ENCODE results near the gene SPEN.
A peak's percentile ranks its signal among the peaks of the same experiment; 100 is the strongest.
"Not testable (repeated sequence)": the region's sequence is repeated elsewhere in the genome, so short reads cannot be mapped to it uniquely, and the experiment has no call there.

SPEN gene

GRCh38 chr1:15900662-15901279, 53.3 kb downstream of the SPEN start:
- TF ChIP-seq, protein P1, sequence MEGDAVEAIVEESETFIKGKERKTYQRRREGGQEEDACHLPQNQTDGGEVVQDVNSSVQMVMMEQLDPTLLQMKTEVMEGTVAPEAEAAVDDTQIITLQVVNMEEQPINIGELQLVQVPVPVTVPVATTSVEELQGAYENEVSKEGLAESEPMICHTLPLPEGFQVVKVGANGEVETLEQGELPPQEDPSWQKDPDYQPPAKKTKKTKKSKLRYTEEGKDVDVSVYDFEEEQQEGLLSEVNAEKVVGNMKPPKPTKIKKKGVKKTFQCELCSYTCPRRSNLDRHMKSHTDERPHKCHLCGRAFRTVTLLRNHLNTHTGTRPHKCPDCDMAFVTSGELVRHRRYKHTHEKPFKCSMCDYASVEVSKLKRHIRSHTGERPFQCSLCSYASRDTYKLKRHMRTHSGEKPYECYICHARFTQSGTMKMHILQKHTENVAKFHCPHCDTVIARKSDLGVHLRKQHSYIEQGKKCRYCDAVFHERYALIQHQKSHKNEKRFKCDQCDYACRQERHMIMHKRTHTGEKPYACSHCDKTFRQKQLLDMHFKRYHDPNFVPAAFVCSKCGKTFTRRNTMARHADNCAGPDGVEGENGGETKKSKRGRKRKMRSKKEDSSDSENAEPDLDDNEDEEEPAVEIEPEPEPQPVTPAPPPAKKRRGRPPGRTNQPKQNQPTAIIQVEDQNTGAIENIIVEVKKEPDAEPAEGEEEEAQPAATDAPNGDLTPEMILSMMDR (IDR thresholded peaks at IDR 0.05) = no peak
- Histone ChIP-seq H3K4me1 (ENCODE audit: control insufficient read depth in 1 of 2, insufficient read depth in 1 of 2, low read depth in 1 of 2, low read length in 1 of 2) (peaks cover 8 to 10% of the 10 kb centered on the region in 2 experiments), H3K4me3 (ENCODE audit: low read depth in 1 of 2, low read length in 1 of 2) (no peak overlapping the region), H3K9me3 (no peaks in the 10 kb centered on the region), H3K27ac (no peak overlapping the region), H3K36me3 (peaks cover 10% of the 10 kb centered on the region), H3K27me3 (no peaks in the 10 kb centered on the region)

GRCh38 chr1:15902882-15903281, 55.4 kb downstream of the SPEN start:
- TF ChIP-seq, protein P1 (IDR thresholded peaks at IDR 0.05) = no peak
- H3K4me3 ChIP-seq (ENCODE audit: low read depth in 1 of 2, low read length in 1 of 2) = no peak overlapping the region
- H3K27me3 ChIP-seq = no peaks in the 10 kb centered on the region
- H3K36me3 ChIP-seq = peaks cover 12% of the 10 kb centered on the region
- H3K4me1 ChIP-seq (ENCODE audit: control insufficient read depth in 1 of 2, insufficient read depth in 1 of 2, low read depth in 1 of 2, low read length in 1 of 2) = peaks cover 3 to 7% of the 10 kb centered on the region in 2 experiments
- H3K27ac ChIP-seq = peak overlapping the region; percentile 30
- H3K9me3 ChIP-seq = no peaks in the 10 kb centered on the region

- no peaks in the 10 kb centered on the region for H3K27me3 ChIP-seq
Measured at GRCh38 chr1:15908597-15908996, 61.1 kb downstream of the SPEN start.

DNA sequence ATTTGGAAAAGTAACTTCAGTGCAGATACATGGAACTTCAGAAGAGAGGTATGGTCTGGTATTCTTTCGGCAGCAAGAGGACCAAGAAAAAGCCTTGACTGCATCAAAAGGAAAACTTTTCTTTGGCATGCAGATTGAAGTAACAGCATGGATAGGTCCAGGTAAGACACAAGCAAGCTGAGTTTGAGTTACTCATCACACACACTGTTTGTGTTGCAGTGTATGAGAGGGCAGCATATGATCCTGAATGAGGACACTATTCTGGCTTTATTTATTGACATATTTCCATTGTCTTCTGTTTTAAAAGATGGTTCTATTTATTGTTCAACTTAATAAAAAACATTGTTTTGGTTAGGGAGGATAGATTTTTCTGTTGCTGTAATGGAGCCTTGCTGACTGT, 63.6 kb downstream of the SPEN start:
- H3K36me3 ChIP-seq = peaks cover 61% of the 10 kb centered on the region
- no peaks in the 10 kb centered on the region for H3K9me3 ChIP-seq
- no peaks in the 10 kb centered on the region for H3K27me3 ChIP-seq
- TF ChIP-seq, protein P1 (IDR thresholded peaks at IDR 0.05) = no peak
- H3K4me3 ChIP-seq (ENCODE audit: low read depth in 1 of 2, low read length in 1 of 2) = no peak overlapping the region
- H3K27ac ChIP-seq = no peak overlapping the region
- H3K4me1 ChIP-seq (ENCODE audit: control insufficient read depth in 1 of 2, insufficient read depth in 1 of 2, low read depth in 1 of 2, low read length in 1 of 2) = no peaks in the 10 kb centered on the region

More at GRCh38 chr1:15908597-15908996, 61.1 kb downstream of the SPEN start:
- no peak overlapping the region for H3K27ac ChIP-seq
- peaks cover 56% of the 10 kb centered on the region for H3K36me3 ChIP-seq
- TF ChIP-seq, protein P1 (IDR thresholded peaks at IDR 0.05) = no peak
- no peak overlapping the region for H3K4me3 ChIP-seq (ENCODE audit: low read depth in 1 of 2, low read length in 1 of 2)
- no peaks in the 10 kb centered on the region for H3K4me1 ChIP-seq (ENCODE audit: control insufficient read depth in 1 of 2, insufficient read depth in 1 of 2, low read depth in 1 of 2, low read length in 1 of 2)
- no peaks in the 10 kb centered on the region for H3K9me3 ChIP-seq

DNA sequence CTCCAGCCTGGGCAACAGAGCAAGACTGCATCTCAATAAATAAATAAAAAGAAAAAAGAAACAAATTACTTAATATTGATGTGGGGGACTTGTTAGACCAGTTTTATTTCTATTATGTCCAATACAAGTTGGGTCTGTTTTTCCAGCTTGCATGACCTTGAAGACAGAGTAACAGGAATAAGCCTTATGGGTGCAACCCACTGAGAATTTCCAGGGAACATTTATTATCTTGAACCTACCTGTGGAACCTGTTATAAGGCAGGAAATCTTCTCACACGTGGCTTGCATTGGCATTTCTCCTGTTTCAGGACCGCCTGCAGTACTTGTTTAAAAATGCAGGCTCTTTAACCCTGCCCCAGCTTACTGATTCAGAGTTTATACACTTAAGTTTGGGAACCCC, 64.4 kb downstream of the SPEN start:
- H3K27ac ChIP-seq = no peak overlapping the region
- TF ChIP-seq, protein P1 (IDR thresholded peaks at IDR 0.05) = no peak
- H3K27me3 ChIP-seq = no peaks in the 10 kb centered on the region
- no peak overlapping the region for H3K4me3 ChIP-seq (ENCODE audit: low read depth in 1 of 2, low read length in 1 of 2)
- no peaks in the 10 kb centered on the region for H3K9me3 ChIP-seq
- peaks cover 69% of the 10 kb centered on the region for H3K36me3 ChIP-seq
- H3K4me1 ChIP-seq (ENCODE audit: control insufficient read depth in 1 of 2, insufficient read depth in 1 of 2, low read depth in 1 of 2, low read length in 1 of 2) = no peaks in the 10 kb centered on the region

- not testable (repeated sequence) for H3K27ac ChIP-seq; H3K4me1 ChIP-seq (ENCODE audit: control insufficient read depth in 1 of 2, insufficient read depth in 1 of 2, low read depth in 1 of 2, low read length in 1 of 2); H3K27me3 ChIP-seq; H3K9me3 ChIP-seq; H3K4me3 ChIP-seq (ENCODE audit: low read depth in 1 of 2, low read length in 1 of 2)
- H3K36me3 ChIP-seq = peaks cover 84% of the 10 kb centered on the region
Measured at GRCh38 chr1:15913607-15914006, 66.1 kb downstream of the SPEN start.
